ENCODE measurements around the gene SUMO4. TPM values are rescaled to one million over a fixed set of nuclear protein-coding genes. Genes with fewer than 3 reads are reported as not detected.

SUMO4 gene
- total and polyA plus RNA-seq, 3 experiments from 2014 or later = 0.48 to 3.9 (median 3.7) TPM

DNA sequence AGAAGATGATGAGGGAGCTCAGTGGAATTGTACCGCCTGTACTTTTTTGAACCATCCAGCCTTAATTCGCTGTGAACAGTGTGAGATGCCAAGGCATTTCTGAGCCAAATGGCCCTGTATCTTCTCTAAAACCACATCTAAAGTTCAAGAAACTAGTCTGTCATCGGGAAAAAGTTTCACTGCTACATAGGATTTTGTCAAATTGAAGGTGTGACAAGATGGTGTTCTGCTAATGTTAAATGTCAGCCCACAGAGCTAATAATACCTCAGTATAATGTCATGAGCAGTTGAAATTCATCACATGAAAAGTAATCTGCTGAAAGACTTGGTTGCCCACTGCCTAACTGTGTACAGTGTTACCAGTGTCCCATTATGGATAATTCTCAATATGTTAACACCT, 9.6 kb downstream of the SUMO4 start:
- H3K27me3 ChIP-seq (ENCODE audit: insufficient read depth, low read length, poor library complexity, severe bottlenecking) = no peaks in the 10 kb centered on the region
- no peak overlapping the region for H3K4me3 ChIP-seq (ENCODE audit: low read length)
- CTCF ChIA-PET = interaction anchor here (1.0 to 1.5 kb wide), 3 partner anchors 11 to 22 kb away, joined by 3 to 4 read pairs (median 4); no protein-coding TSS in a partner anchor
- peaks cover 0 to 18% (median 9%) of the 10 kb centered on the region in 3 donors for H3K4me1 Mint-ChIP-seq
- H3K9me3 ChIP-seq (ENCODE audit: low read length) = no peaks in the 10 kb centered on the region
- H3K9me3 Mint-ChIP-seq = no peaks in the 10 kb centered on the region
- no peak overlapping the region for H3K27ac ChIP-seq (ENCODE audit: low read depth, low read length)
- H3K4me3 Mint-ChIP-seq = no peak overlapping the region
- H3K4me1 ChIP-seq (ENCODE audit: insufficient read depth, low read length) = no peaks in the 10 kb centered on the region
- H3K36me3 Mint-ChIP-seq = peaks cover 0 to 60% (median 10%) of the 10 kb centered on the region in 3 donors
- peak overlapping the region in 2 of 8 donors; percentile 21 to 32 for H3K27ac Mint-ChIP-seq
- POLR2A ChIA-PET = no interaction called here
- no peak for DNase-seq
- no peaks in the 10 kb centered on the region for H3K27me3 Mint-ChIP-seq
- peaks cover 13% of the 10 kb centered on the region for H3K36me3 ChIP-seq (ENCODE audit: insufficient read depth, low read length)

DNA sequence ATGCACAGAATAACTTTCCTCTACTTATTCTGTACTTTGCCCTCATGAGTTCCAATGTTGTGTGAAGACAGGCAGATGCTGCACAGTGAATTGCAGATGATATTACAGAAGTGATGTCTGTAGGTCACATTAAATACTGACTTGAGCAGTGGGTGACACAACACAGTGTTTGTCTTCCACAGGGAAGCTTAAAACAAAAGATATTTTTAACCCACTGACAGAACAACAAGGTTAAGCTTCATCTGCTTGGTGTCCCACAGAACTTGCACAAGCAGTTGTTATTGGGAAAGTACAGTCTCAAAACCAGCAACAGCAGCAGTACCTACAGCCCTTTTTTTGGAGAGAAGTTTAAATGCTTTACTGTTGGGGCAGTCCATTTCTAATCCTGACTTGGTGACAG, 10.5 kb downstream of the SUMO4 start:
- no peaks in the 10 kb centered on the region for H3K4me1 ChIP-seq (ENCODE audit: insufficient read depth, low read length)
- no peaks in the 10 kb centered on the region for H3K27me3 Mint-ChIP-seq
- H3K4me1 Mint-ChIP-seq = peaks cover under 1 to 19% (median 3%) of the 10 kb centered on the region in 3 donors
- no peak overlapping the region for H3K27ac ChIP-seq (ENCODE audit: low read depth, low read length)
- H3K4me3 Mint-ChIP-seq = no peak overlapping the region
- H3K36me3 ChIP-seq (ENCODE audit: insufficient read depth, low read length) = peaks cover 13% of the 10 kb centered on the region
- DNase-seq = no peak
- H3K27me3 ChIP-seq (ENCODE audit: insufficient read depth, low read length, poor library complexity, severe bottlenecking) = no peaks in the 10 kb centered on the region
- H3K9me3 ChIP-seq (ENCODE audit: low read length) = no peaks in the 10 kb centered on the region
- H3K27ac Mint-ChIP-seq = peak overlapping the region in 5 of 8 donors; percentile 5 to 51 (median 26)
- ChIA-PET POLR2A (no interaction called here), CTCF (interaction anchor here (1.0 to 1.5 kb wide), 2 partner anchors 10 to 21 kb away, joined by 3 to 4 read pairs; no protein-coding TSS in a partner anchor)
- no peaks in the 10 kb centered on the region for H3K9me3 Mint-ChIP-seq
- no peak overlapping the region for H3K4me3 ChIP-seq (ENCODE audit: low read length)
- peaks cover 0 to 53% (median 6%) of the 10 kb centered on the region in 3 donors for H3K36me3 Mint-ChIP-seq

DNA sequence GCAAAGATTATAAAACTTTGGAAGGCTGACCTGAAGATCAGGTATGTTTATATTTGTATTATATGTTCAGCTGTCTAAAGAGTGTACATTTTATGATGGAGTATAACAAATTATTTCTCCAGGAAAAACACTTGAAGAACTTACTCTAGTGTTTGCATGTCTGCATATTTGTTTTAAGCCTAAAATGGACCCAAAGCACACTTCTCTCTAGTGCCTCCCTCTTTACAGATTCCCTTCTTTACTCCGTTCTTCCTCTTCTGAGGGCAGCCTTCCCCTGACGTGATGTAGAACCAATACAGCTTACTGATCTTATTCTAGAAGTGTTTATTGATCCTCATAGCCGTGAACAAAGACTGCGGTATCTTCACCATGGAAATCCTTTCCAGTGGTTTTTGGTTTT, 13.9 kb downstream of the SUMO4 start:
- H3K9me3 Mint-ChIP-seq = peaks cover 0 to 4% (median 0%) of the 10 kb centered on the region in 5 donors
- no peak overlapping the region for H3K27ac ChIP-seq (ENCODE audit: low read depth, low read length)
- peaks cover 7% of the 10 kb centered on the region for H3K36me3 ChIP-seq (ENCODE audit: insufficient read depth, low read length)
- peaks cover 5 to 24% (median 6%) of the 10 kb centered on the region in 3 donors for H3K4me1 Mint-ChIP-seq
- H3K27ac Mint-ChIP-seq = peak overlapping the region in 1 of 8 donors; percentile 7
- H3K4me3 Mint-ChIP-seq = no peak overlapping the region
- ChIA-PET POLR2A (interaction anchor here (0.6 kb wide), 1 partner anchor 250 kb away, joined by 4 read pairs; no protein-coding TSS in a partner anchor), CTCF (interaction anchor here (1.1 kb wide), 1 partner anchor 18 kb away, joined by 5 read pairs; no protein-coding TSS in a partner anchor)
- peaks cover 0 to 35% (median 2%) of the 10 kb centered on the region in 3 donors for H3K36me3 Mint-ChIP-seq
- H3K27me3 ChIP-seq (ENCODE audit: insufficient read depth, low read length, poor library complexity, severe bottlenecking) = no peaks in the 10 kb centered on the region
- no peaks in the 10 kb centered on the region for H3K27me3 Mint-ChIP-seq
- no peaks in the 10 kb centered on the region for H3K4me1 ChIP-seq (ENCODE audit: insufficient read depth, low read length)
- no peak for DNase-seq
- no peak overlapping the region for H3K4me3 ChIP-seq (ENCODE audit: low read length)
- no peaks in the 10 kb centered on the region for H3K9me3 ChIP-seq (ENCODE audit: low read length)

DNA sequence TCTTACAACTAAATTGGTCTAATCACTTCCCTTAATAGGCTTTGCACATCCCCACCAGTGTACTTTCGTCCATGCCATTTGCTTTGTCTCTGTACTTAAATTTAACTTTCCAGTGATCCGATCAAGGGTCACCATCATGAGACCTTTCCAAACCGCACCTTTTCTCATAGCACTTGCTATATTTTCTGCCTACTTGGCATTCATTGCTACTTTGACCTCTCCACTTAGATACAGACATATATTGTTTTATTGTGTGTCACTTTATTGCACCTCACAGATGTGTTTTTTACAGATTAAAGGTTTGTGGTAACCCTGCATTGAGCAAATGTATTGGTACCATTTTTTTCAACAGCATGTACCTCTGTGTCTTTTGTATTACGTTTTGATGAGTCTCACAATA, 14.8 kb downstream of the SUMO4 start:
- H3K27ac Mint-ChIP-seq = no peak overlapping the region
- peaks cover 0 to 4% (median 0%) of the 10 kb centered on the region in 5 donors for H3K9me3 Mint-ChIP-seq
- no peaks in the 10 kb centered on the region for H3K27me3 ChIP-seq (ENCODE audit: insufficient read depth, low read length, poor library complexity, severe bottlenecking)
- H3K4me1 ChIP-seq (ENCODE audit: insufficient read depth, low read length) = no peaks in the 10 kb centered on the region
- H3K9me3 ChIP-seq (ENCODE audit: low read length) = no peaks in the 10 kb centered on the region
- POLR2A ChIA-PET = no interaction called here
- H3K27ac ChIP-seq (ENCODE audit: low read depth, low read length) = no peak overlapping the region
- no peak for DNase-seq
- CTCF ChIA-PET = no interaction called here
- H3K27me3 Mint-ChIP-seq = peaks cover 0 to 3% of the 10 kb centered on the region in 2 donors
- peaks cover 6 to 24% (median 6%) of the 10 kb centered on the region in 3 donors for H3K4me1 Mint-ChIP-seq
- peaks cover 3% of the 10 kb centered on the region for H3K36me3 ChIP-seq (ENCODE audit: insufficient read depth, low read length)
- H3K4me3 ChIP-seq (ENCODE audit: low read length) = no peak overlapping the region
- peaks cover 0 to 28% (median 2%) of the 10 kb centered on the region in 3 donors for H3K36me3 Mint-ChIP-seq
- no peak overlapping the region for H3K4me3 Mint-ChIP-seq

DNA sequence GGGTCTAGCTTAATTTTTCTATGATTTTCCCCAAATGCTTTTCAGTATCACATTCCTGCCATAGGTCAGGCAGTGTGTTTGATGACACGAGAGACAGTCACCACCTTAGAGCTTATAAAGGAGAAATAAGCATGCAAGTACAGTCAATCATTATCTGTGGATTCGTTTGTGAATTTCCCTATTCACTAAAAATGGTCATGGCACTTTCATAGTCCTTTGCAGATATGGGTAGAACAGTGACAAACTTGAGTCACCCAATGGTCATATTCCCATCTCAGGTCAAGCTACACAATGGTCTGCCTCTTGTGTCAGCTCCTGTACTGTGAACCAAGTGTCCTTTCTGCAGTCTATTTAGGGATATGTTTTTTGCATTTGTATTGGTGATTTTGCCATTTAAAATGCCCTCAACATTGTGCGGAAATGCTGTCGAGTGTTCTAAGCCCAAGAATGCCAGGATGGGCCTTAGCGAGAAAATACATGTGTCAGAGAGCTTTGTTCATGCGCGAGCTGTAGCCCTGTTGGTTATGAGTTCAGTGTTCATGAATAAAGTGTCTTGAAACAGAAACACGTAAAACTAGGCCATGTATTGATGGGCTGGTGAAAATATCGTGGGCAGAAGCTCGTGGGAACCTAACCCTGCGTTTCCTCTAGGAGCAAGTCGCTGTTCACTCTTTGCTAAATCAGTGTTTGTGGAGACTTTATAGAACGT, 19.8 kb downstream of the SUMO4 start:
- H3K36me3 Mint-ChIP-seq = peaks cover 0 to 1% (median 0%) of the 10 kb centered on the region in 3 donors
- ChIA-PET POLR2A (no interaction called here), CTCF (interaction anchor here (1.0 to 3.2 kb wide), 4 partner anchors 10 to 411 kb away, joined by 3 to 18 read pairs (median 3); no protein-coding TSS in a partner anchor)
- H3K27me3 Mint-ChIP-seq = peaks cover 0 to 13% of the 10 kb centered on the region in 2 donors
- H3K4me1 ChIP-seq (ENCODE audit: insufficient read depth, low read length) = no peaks in the 10 kb centered on the region
- H3K36me3 ChIP-seq (ENCODE audit: insufficient read depth, low read length) = no peaks in the 10 kb centered on the region
- no peaks in the 10 kb centered on the region for H3K27me3 ChIP-seq (ENCODE audit: insufficient read depth, low read length, poor library complexity, severe bottlenecking)
- H3K9me3 Mint-ChIP-seq = peaks cover 0 to 4% (median 0%) of the 10 kb centered on the region in 5 donors
- H3K9me3 ChIP-seq (ENCODE audit: low read length) = no peaks in the 10 kb centered on the region
- no peak overlapping the region for H3K27ac ChIP-seq (ENCODE audit: low read depth, low read length)
- no peak for DNase-seq
- no peak overlapping the region for H3K4me3 Mint-ChIP-seq
- H3K27ac Mint-ChIP-seq = no peak overlapping the region
- H3K4me1 Mint-ChIP-seq = peaks cover 9 to 21% (median 17%) of the 10 kb centered on the region in 3 donors
- no peak overlapping the region for H3K4me3 ChIP-seq (ENCODE audit: low read length)

DNA sequence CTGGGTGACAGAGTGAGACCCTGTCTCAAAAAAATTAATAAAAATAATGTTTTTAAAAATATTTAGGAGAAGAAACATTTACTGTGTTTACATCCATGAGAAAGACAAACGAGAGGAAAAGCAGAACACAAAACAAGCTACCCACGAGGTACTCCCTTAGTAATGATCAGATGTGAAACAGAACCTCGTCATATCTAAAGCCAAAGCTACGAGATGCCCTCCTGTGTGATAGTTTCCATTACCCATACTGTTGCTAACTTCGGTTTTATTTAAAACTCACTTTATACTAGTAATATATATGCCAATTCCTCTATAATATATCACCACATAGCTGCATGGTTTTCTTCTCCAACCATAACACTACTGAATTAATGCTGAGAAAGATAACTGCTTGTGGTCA, 21.1 kb downstream of the SUMO4 start:
- POLR2A ChIA-PET = no interaction called here

DNA sequence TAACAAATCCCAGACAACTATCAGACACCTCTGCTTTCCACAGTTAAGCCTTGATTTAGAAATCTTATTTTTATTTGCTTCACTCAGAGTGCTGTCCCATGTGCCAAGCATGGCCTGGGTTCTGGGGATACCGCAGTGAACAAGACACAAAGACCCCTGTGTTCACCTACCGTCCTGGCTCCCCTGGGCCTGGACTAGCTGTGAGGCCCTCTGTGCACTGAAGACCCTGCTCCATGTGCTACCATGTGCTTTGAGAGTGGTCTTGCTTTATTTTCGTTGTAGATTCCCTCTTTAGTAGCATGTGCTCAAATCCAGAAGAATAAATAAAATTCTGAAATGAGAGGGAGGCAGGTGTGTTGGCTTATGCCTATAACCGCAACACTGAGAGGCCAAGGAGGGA, 22.5 kb downstream of the SUMO4 start:
- Histone ChIP-seq H3K27me3 (ENCODE audit: insufficient read depth, low read length, poor library complexity, severe bottlenecking) (no peaks in the 10 kb centered on the region), H3K36me3 (ENCODE audit: insufficient read depth, low read length) (no peaks in the 10 kb centered on the region), H3K27ac (ENCODE audit: low read depth, low read length) (no peak overlapping the region), H3K4me3 (ENCODE audit: low read length) (no peak overlapping the region), H3K4me1 (ENCODE audit: insufficient read depth, low read length) (no peaks in the 10 kb centered on the region), H3K9me3 (ENCODE audit: low read length) (no peaks in the 10 kb centered on the region)
- Mint-ChIP-seq H3K4me1 (peaks cover 6 to 12% (median 10%) of the 10 kb centered on the region in 3 donors), H3K36me3 (no peaks in the 10 kb centered on the region), H3K27ac (no peak overlapping the region), H3K4me3 (no peak overlapping the region), H3K27me3 (peaks cover 0 to 13% of the 10 kb centered on the region in 2 donors), H3K9me3 (no peaks in the 10 kb centered on the region)
- POLR2A ChIA-PET = no interaction called here
- CTCF ChIA-PET = no interaction called here
- no peak for DNase-seq

More for the DNA sequence above, 21.1 kb downstream of the SUMO4 start:
- Mint-ChIP-seq H3K27ac (no peak overlapping the region), H3K36me3 (no peaks in the 10 kb centered on the region), H3K9me3 (peaks cover 0 to under 1% (median 0%) of the 10 kb centered on the region in 5 donors), H3K4me1 (peaks cover 6 to 13% (median 11%) of the 10 kb centered on the region in 3 donors), H3K4me3 (no peak overlapping the region), H3K27me3 (peaks cover 0 to 13% of the 10 kb centered on the region in 2 donors)
- Histone ChIP-seq H3K4me1 (ENCODE audit: insufficient read depth, low read length) (no peaks in the 10 kb centered on the region), H3K36me3 (ENCODE audit: insufficient read depth, low read length) (no peaks in the 10 kb centered on the region), H3K27me3 (ENCODE audit: insufficient read depth, low read length, poor library complexity, severe bottlenecking) (no peaks in the 10 kb centered on the region), H3K4me3 (ENCODE audit: low read length) (no peak overlapping the region), H3K27ac (ENCODE audit: low read depth, low read length) (no peak overlapping the region), H3K9me3 (ENCODE audit: low read length) (no peaks in the 10 kb centered on the region)
- CTCF ChIA-PET = interaction anchor here (1.3 to 3.2 kb wide), 3 partner anchors 11 to 412 kb away, joined by 3 to 18 read pairs (median 3); no protein-coding TSS in a partner anchor
- DNase-seq = no peak

DNA sequence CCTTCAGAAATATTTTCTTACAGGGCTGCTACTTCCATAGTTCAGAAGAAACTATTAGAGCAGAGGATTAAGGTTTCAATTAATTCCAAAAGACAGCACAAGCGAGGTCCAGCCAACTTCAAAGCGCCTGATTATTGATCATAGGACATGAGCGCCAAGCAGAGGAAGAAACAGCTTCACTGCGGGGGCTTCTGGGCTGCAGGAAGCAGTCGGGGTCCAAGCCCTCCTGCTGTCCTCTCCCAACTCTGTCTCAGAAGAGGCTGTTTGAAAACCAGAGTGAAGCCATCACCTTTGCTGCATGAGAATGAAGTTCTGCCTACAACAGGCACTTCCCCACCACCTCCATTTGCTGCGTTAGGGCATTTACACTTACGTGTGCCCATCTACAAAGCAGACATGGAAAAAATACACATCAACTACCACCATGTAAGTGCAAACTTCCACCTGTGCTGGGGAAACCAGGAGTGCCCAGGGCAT, 23.9 kb downstream of the SUMO4 start:
- no peak for DNase-seq
- Histone ChIP-seq H3K36me3 (ENCODE audit: insufficient read depth, low read length) (no peaks in the 10 kb centered on the region), H3K9me3 (ENCODE audit: low read length) (no peaks in the 10 kb centered on the region), H3K4me3 (ENCODE audit: low read length) (no peak overlapping the region), H3K4me1 (ENCODE audit: insufficient read depth, low read length) (no peaks in the 10 kb centered on the region), H3K27me3 (ENCODE audit: insufficient read depth, low read length, poor library complexity, severe bottlenecking) (no peaks in the 10 kb centered on the region), H3K27ac (ENCODE audit: low read depth, low read length) (no peak overlapping the region)
- peaks cover 6 to 12% (median 10%) of the 10 kb centered on the region in 3 donors for H3K4me1 Mint-ChIP-seq
- H3K4me3 Mint-ChIP-seq = no peak overlapping the region
- H3K27ac Mint-ChIP-seq = no peak overlapping the region
- CTCF ChIA-PET = interaction anchor here (1.3 to 1.6 kb wide), 2 partner anchors 8 to 396 kb away, joined by 4 read pairs; no protein-coding TSS in a partner anchor
- H3K9me3 Mint-ChIP-seq = no peaks in the 10 kb centered on the region
- no peaks in the 10 kb centered on the region for H3K36me3 Mint-ChIP-seq
- POLR2A ChIA-PET = no interaction called here
- peaks cover 0 to 13% of the 10 kb centered on the region in 2 donors for H3K27me3 Mint-ChIP-seq

Data from CD8-positive, alpha-beta memory T cell (primary cell).